GM23338 (cell line): Measurements from ENCODE around the gene USP38. TPM values are rescaled to one million over a fixed set of nuclear protein-coding genes. Genes with fewer than 3 reads are reported as not detected.

ENCODE experiments used
- ATAC-seq: fragments of 200-7000 bp; cut with Tn5 transposase; 3 replicates; pipeline ENCODE4 v1.9.1; 2020
- DNase-seq: peaks from one replicate; pipeline ENCODE4 v3.0.0-alpha.2; 2015; ENCODE audit warnings: low spot score
- H2AFZ ChIP-seq: fragments of 200-600 bp; sonication (generic); 2 replicates; pipeline ENCODE4 v1.8.0; 2016; ENCODE audit warnings: antibody characterized with exemption, mild to moderate bottlenecking, moderate library complexity
- H3F3A ChIP-seq: fragments of 200-600 bp; sonication (generic); replicated peaks from 2 replicates; pipeline ENCODE4 v1.8.0; 2017; ENCODE audit warnings: antibody characterized with exemption, mixed run types, low read depth
- H3K27ac ChIP-seq: fragments of 200-600 bp; sonication (generic); 2 replicates; pipeline ENCODE4 v1.6.1; 2016; ENCODE audit warnings: low read depth
- H3K27me3 ChIP-seq: fragments of 200-600 bp; sonication (generic); 2 replicates; pipeline ENCODE4 v1.8.0; 2016; ENCODE audit warnings: mild to moderate bottlenecking, mixed run types, moderate library complexity; ENCODE audit not compliant: insufficient read depth
- H3K36me3 ChIP-seq: fragments of 200-600 bp; sonication (generic); 2 replicates; pipeline ENCODE4 v1.8.0; 2016; ENCODE audit warnings: mild to moderate bottlenecking; ENCODE audit not compliant: insufficient read depth
- H3K4me1 ChIP-seq: fragments of 200-600 bp; sonication (generic); 2 replicates; pipeline ENCODE4 v1.8.0; 2016; ENCODE audit warnings: mild to moderate bottlenecking, moderate library complexity; ENCODE audit not compliant: insufficient read depth
- H3K4me2 ChIP-seq: fragments of 200-600 bp; sonication (generic); 2 replicates; pipeline ENCODE4 v1.7.1; 2017; ENCODE audit warnings: mixed run types
- H3K4me3 ChIP-seq: fragments of 200-600 bp; sonication (generic); 2 replicates; pipeline ENCODE4 v1.6.1; 2016; ENCODE audit warnings: mixed run types
- H3K79me2 ChIP-seq: fragments of 200-600 bp; sonication (generic); replicated peaks from 2 replicates; pipeline ENCODE4 v1.8.0; 2017; ENCODE audit warnings: mild to moderate bottlenecking; ENCODE audit not compliant: insufficient read depth
- H3K9me2 ChIP-seq: fragments of 200-600 bp; sonication (generic); 2 replicates; pipeline ENCODE4 v1.8.0; 2017; ENCODE audit not compliant: insufficient read depth
- H4K20me1 ChIP-seq: fragments of 200-600 bp; sonication (generic); replicated peaks from 2 replicates; pipeline ENCODE4 v1.8.0; 2017; ENCODE audit warnings: mild to moderate bottlenecking; ENCODE audit not compliant: insufficient read depth
- H3K27ac Mint-ChIP-seq: 2 replicates; pipeline ENCODE4 v1.8.0; 2020; ENCODE audit warnings: inconsistent platforms, mild to moderate bottlenecking, moderate library complexity, mixed read lengths
- H3K27me3 Mint-ChIP-seq: 3 replicates; pipeline ENCODE4 v1.8.0; 2022; ENCODE audit warnings: low read depth, mild to moderate bottlenecking, moderate library complexity, mixed read lengths, inconsistent platforms; ENCODE audit not compliant: insufficient read depth, poor library complexity
- H3K36me3 Mint-ChIP-seq: 3 replicates; pipeline ENCODE4 v1.8.0; 2021; ENCODE audit warnings: low read depth, mild to moderate bottlenecking, inconsistent platforms, moderate library complexity, mixed read lengths
- H3K4me1 Mint-ChIP-seq: 3 replicates; pipeline ENCODE4 v1.8.0; 2020; ENCODE audit warnings: mild to moderate bottlenecking, inconsistent platforms, mixed read lengths
- H3K4me3 Mint-ChIP-seq: 3 replicates; pipeline ENCODE4 v1.8.0; 2021; ENCODE audit warnings: moderate library complexity, mild to moderate bottlenecking, inconsistent platforms, mixed read lengths
- H3K9me3 Mint-ChIP-seq: 3 replicates; pipeline ENCODE4 v1.8.0; 2020; ENCODE audit warnings: moderate library complexity, mild to moderate bottlenecking, inconsistent platforms, mixed read lengths
- CREB1 ChIP-seq: fragments of 250-450 bp; sonication (Bioruptor Pico); IDR thresholded peaks from 2 replicates; pipeline ENCODE4 v1.5.0; 2020; ENCODE audit warnings: low read depth, mild to moderate bottlenecking, moderate library complexity
- CTCF ChIP-seq, 2 experiments: fragments of 200-600 bp in 1 of 2; sonication (generic) in 1 of 2; conservative IDR thresholded peaks; 2 replicates each; pipeline versions ENCODE4 v1.5.1 to v1.6.1; 2016 to 2017; ENCODE audit warnings: antibody characterized with exemption in 2 of 2, low read depth in 2 of 2, mild to moderate bottlenecking in 2 of 2, moderate library complexity in 1 of 2
- ETS1 ChIP-seq: IDR thresholded peaks from 2 replicates; pipeline ENCODE4 v1.6.1; 2016; ENCODE audit warnings: antibody characterized with exemption
- NANOG ChIP-seq: IDR thresholded peaks from 2 replicates; pipeline ENCODE4 v1.6.1; 2016; ENCODE audit warnings: antibody characterized with exemption, borderline replicate concordance
- REST ChIP-seq: IDR thresholded peaks from one replicate; pipeline ENCODE4 v1.6.1; 2018; ENCODE audit warnings: antibody characterized with exemption; ENCODE audit not compliant: unreplicated experiment
- polyA plus RNA-seq: library from polyadenylated mRNA; unstranded; fragments of >200 nt; fragmentation: Nextera tagmentation; extraction: Ambion mirVana; gene quantifications from 2 replicates; pipeline ENCODE4 v1.2.1, GENCODE V29; 2016
- total RNA-seq: library from RNA; depleted of rRNA; stranded (reverse); fragments of >200 nt; shearing (Covaris generic); gene quantifications from 2 replicates; pipeline ENCODE4 v1.2.3, GENCODE V29; 2014

Gene USP38
- total and polyA plus RNA-seq, 2 experiments from 2014 or later: 3.7 to 16.5 TPM

- Histone ChIP-seq H3K27me3 (no peaks in the 10 kb centered on the region), H3K79me2 (no peaks in the 10 kb centered on the region), H3K4me3 (no peak overlapping the region), H2AFZ (no peak overlapping the region), H3K36me3 (no peaks in the 10 kb centered on the region), H3K9me2 (no peaks in the 10 kb centered on the region), H3K4me2 (no peak overlapping the region), H4K20me1 (no peaks in the 10 kb centered on the region), H3K4me1 (peaks cover 8% of the 10 kb centered on the region), H3K27ac (no peak overlapping the region), H3F3A (no peaks in the 10 kb centered on the region)
- ATAC-seq: no peak
- H3K27ac Mint-ChIP-seq: no peak overlapping the region
- DNase-seq: no peak
- peaks cover 1% of the 10 kb centered on the region for H3K27me3 Mint-ChIP-seq
- no peaks in the 10 kb centered on the region for H3K36me3 Mint-ChIP-seq
- H3K9me3 Mint-ChIP-seq: no peaks in the 10 kb centered on the region
- TF ChIP-seq NANOG (no peak), ETS1 (no peak)
- H3K4me1 Mint-ChIP-seq: peaks cover 15% of the 10 kb centered on the region
- H3K4me3 Mint-ChIP-seq: no peak overlapping the region
Measured at GRCh38 chr4:143253166-143253565, 68.4 kb downstream of the USP38 start.

- Histone ChIP-seq H4K20me1 (no peaks in the 10 kb centered on the region), H3K79me2 (no peaks in the 10 kb centered on the region), H3F3A (no peaks in the 10 kb centered on the region), H3K4me1 (peaks cover 13% of the 10 kb centered on the region), H3K27ac (no peak overlapping the region), H3K9me2 (no peaks in the 10 kb centered on the region), H3K4me2 (no peak overlapping the region), H3K27me3 (no peaks in the 10 kb centered on the region), H2AFZ (peak overlapping the region; percentile 82), H3K36me3 (no peaks in the 10 kb centered on the region), H3K4me3 (no peak overlapping the region)
- TF ChIP-seq CTCF (conservative IDR thresholded peaks at IDR 0.05; ENCODE audit: low read depth in 2 of 2): peak; percentile 51 to 53
- no peak for TF ChIP-seq ETS1
- Mint-ChIP-seq H3K36me3 (no peaks in the 10 kb centered on the region), H3K4me1 (peaks cover 23% of the 10 kb centered on the region), H3K27ac (no peak overlapping the region), H3K4me3 (no peak overlapping the region), H3K27me3 (peaks cover 1% of the 10 kb centered on the region), H3K9me3 (no peaks in the 10 kb centered on the region)
- ATAC-seq (peak; percentile 99), DNase-seq (peak; percentile 71)
Measured at GRCh38 chr4:143254491-143255226, 69.9 kb downstream of the USP38 start.

- Mint-ChIP-seq H3K9me3 (no peaks in the 10 kb centered on the region), H3K4me3 (no peak overlapping the region), H3K27ac (no peak overlapping the region), H3K4me1 (peaks cover 17% of the 10 kb centered on the region), H3K27me3 (peaks cover 1% of the 10 kb centered on the region), H3K36me3 (no peaks in the 10 kb centered on the region; the same call in 2 of the 3 replicates)
- H3K79me2 ChIP-seq: no peaks in the 10 kb centered on the region
- H3K36me3 ChIP-seq: no peaks in the 10 kb centered on the region
- peaks cover 4% of the 10 kb centered on the region; the same call in 1 of the 2 replicates for H3K4me1 ChIP-seq
- TF ChIP-seq REST: no peak
- no peak for TF ChIP-seq CTCF (conservative IDR thresholded peaks at IDR 0.05; ENCODE audit: low read depth in 2 of 2)
- no peak for TF ChIP-seq CREB1 (CRISPR knock-in tag)
- H3K27me3 ChIP-seq: no peaks in the 10 kb centered on the region
- DNase-seq (no peak), ATAC-seq (no peak)
- H3K4me3 ChIP-seq: no peak overlapping the region
- peaks cover 4% of the 10 kb centered on the region; the same call in 1 of the 2 replicates for H3K9me2 ChIP-seq
- no peaks in the 10 kb centered on the region for H4K20me1 ChIP-seq
- H3K27ac ChIP-seq: no peak overlapping the region
- H3K4me2 ChIP-seq: no peak overlapping the region
- no peak overlapping the region for H2AFZ ChIP-seq
- H3F3A ChIP-seq: no peaks in the 10 kb centered on the region
Measured at GRCh38 chr4:143256456-143256855, 71.7 kb downstream of the USP38 start.
